Measurements from ENCODE around the gene PCDHA12. TPM values are rescaled to one million over a fixed set of nuclear protein-coding genes. Genes with fewer than 3 reads are reported as not detected.
"Not testable (repeated sequence)": the region's sequence is repeated elsewhere in the genome, so short reads cannot be mapped to it uniquely, and the experiment has no call there.

PCDHA12 gene
- under 1 TPM; 0.04 to 0.82 (median 0.14) TPM for polyA plus RNA-seq (ENCODE audit: insufficient read length in 4 of 4)

GRCh38 chr5:140875085-140876065, at the start of gene PCDHA12:
Gene PCDHA12, plus strand, starts transcription at chr5:140875308. Its CDS starts 165 bp downstream, at chr5:140875473.
- DNase-seq (ENCODE audit: low read depth in 4 of 4, low spot score in 3 of 4): no peak

GRCh38 chr5:140827704-140828361, 47.3 kb upstream of the PCDHA12 start, which contains the start of gene PCDHA6:
Gene PCDHA6, plus strand, starts transcription at chr5:140827960. Its CDS starts 132 bp downstream, at chr5:140828092.
- no peak for DNase-seq (ENCODE audit: low read depth in 4 of 4, low spot score in 3 of 4)

- no peak for DNase-seq (ENCODE audit: low read depth in 4 of 4, low spot score in 3 of 4)
These were observed 46.8 kb upstream of the PCDHA12 start for GRCh38 chr5:140828362-140828737.

GRCh38 chr5:140829511-140830501, 45.3 kb upstream of the PCDHA12 start:
- not testable (repeated sequence) for DNase-seq (ENCODE audit: low read depth in 4 of 4, low spot score in 3 of 4)

- DNase-seq (ENCODE audit: low read depth in 4 of 4, low spot score in 3 of 4): no peak
These were observed 41.1 kb upstream of the PCDHA12 start, which contains the start of gene PCDHA7 for GRCh38 chr5:140833993-140834392. Gene PCDHA7, plus strand, starts transcription at chr5:140834269. Its CDS starts 115 bp downstream, at chr5:140834384.

- DNase-seq (ENCODE audit: low read depth in 4 of 4, low spot score in 3 of 4): not testable (repeated sequence)
These were observed 40.6 kb upstream of the PCDHA12 start for GRCh38 chr5:140834439-140835008.

GRCh38 chr5:140835622-140836510, 39.2 kb upstream of the PCDHA12 start:
- no peak for DNase-seq (ENCODE audit: low read depth in 4 of 4, low spot score in 3 of 4)

- no peak for DNase-seq (ENCODE audit: low read depth in 4 of 4, low spot score in 3 of 4)
These were observed 33.8 kb upstream of the PCDHA12 start, which contains the start of gene PCDHA8 for GRCh38 chr5:140840978-140841962. Gene PCDHA8, plus strand, starts transcription at chr5:140841187. Its CDS starts 135 bp downstream, at chr5:140841322.

- DNase-seq (ENCODE audit: low read depth in 4 of 4, low spot score in 3 of 4): no peak
These were observed 32.0 kb upstream of the PCDHA12 start for GRCh38 chr5:140842798-140843733.

- not testable (repeated sequence) for DNase-seq (ENCODE audit: low read depth in 4 of 4, low spot score in 3 of 4)
These were observed 26.7 kb upstream of the PCDHA12 start, which contains the start of gene PCDHA9 for GRCh38 chr5:140848139-140849102. Gene PCDHA9, plus strand, starts transcription at chr5:140848382. Its CDS starts 114 bp downstream, at chr5:140848496.

- not testable (repeated sequence) for DNase-seq (ENCODE audit: low read depth in 4 of 4, low spot score in 3 of 4)
These were observed 25.1 kb upstream of the PCDHA12 start for GRCh38 chr5:140849831-140850634.

GRCh38 chr5:140855772-140856674, 19.1 kb upstream of the PCDHA12 start, which contains the start of gene PCDHA10:
Gene PCDHA10, plus strand, starts transcription at chr5:140855897. Its CDS starts 152 bp downstream, at chr5:140856049.
- DNase-seq (ENCODE audit: low read depth in 4 of 4, low spot score in 3 of 4): no peak

Data from left renal pelvis (tissue), 4 donors.